ENCODE measurements around the gene HEG1.

Gene HEG1

GRCh38 chr3:125000661-125001060 lies 55.1 kb downstream of the HEG1 start:
- TF ChIP-seq CTCF (IDR thresholded peaks at IDR 0.05), result no peak
- peaks cover 0 to 3% of the 10 kb centered on the region in 2 experiments for H3K4me1 ChIP-seq (ENCODE audit: control insufficient read depth in 1 of 2, insufficient read depth in 1 of 2, low read depth in 1 of 2, low read length in 1 of 2)
- H3K36me3 ChIP-seq, result no peaks in the 10 kb centered on the region

GRCh38 chr3:124999897-125000435 lies 55.8 kb downstream of the HEG1 start:
- TF ChIP-seq CTCF (IDR thresholded peaks at IDR 0.05), result no peak
- H3K27me3 ChIP-seq, result no peaks in the 10 kb centered on the region
- peaks cover 0 to 5% of the 10 kb centered on the region in 2 experiments for H3K4me1 ChIP-seq (ENCODE audit: control insufficient read depth in 1 of 2, insufficient read depth in 1 of 2, low read depth in 1 of 2, low read length in 1 of 2)
- no peaks in the 10 kb centered on the region for H3K36me3 ChIP-seq
- no peaks in the 10 kb centered on the region for H3K9me3 ChIP-seq
- H3K4me3 ChIP-seq (ENCODE audit: low read depth in 1 of 2, low read length in 1 of 2), result no peak overlapping the region
- H3K27ac ChIP-seq, result no peak overlapping the region

More at GRCh38 chr3:125000661-125001060, 55.1 kb downstream of the HEG1 start:
- H3K27ac ChIP-seq, result no peak overlapping the region
- no peaks in the 10 kb centered on the region for H3K9me3 ChIP-seq
- H3K4me3 ChIP-seq (ENCODE audit: low read depth in 1 of 2, low read length in 1 of 2), result no peak overlapping the region
- H3K27me3 ChIP-seq, result no peaks in the 10 kb centered on the region

- Histone ChIP-seq H3K9me3 (no peaks in the 10 kb centered on the region), H3K27ac (no peak overlapping the region), H3K36me3 (no peaks in the 10 kb centered on the region), H3K4me3 (ENCODE audit: low read depth in 1 of 2, low read length in 1 of 2) (no peak overlapping the region), H3K4me1 (ENCODE audit: control insufficient read depth in 1 of 2, insufficient read depth in 1 of 2, low read depth in 1 of 2, low read length in 1 of 2) (peaks cover 0 to 5% of the 10 kb centered on the region in 2 experiments), H3K27me3 (no peaks in the 10 kb centered on the region)
- TF ChIP-seq CTCF (IDR thresholded peaks at IDR 0.05), result no peak
These were observed 56.5 kb downstream of the HEG1 start for GRCh38 chr3:124999317-124999716.

GRCh38 chr3:124998247-124998630 lies 57.6 kb downstream of the HEG1 start:
- H3K36me3 ChIP-seq, result no peaks in the 10 kb centered on the region

GRCh38 chr3:124997303-124998246 lies 58.2 kb downstream of the HEG1 start:
- H3K36me3 ChIP-seq, result no peaks in the 10 kb centered on the region

More at GRCh38 chr3:124998247-124998630, 57.6 kb downstream of the HEG1 start:
- Histone ChIP-seq H3K27me3 (no peaks in the 10 kb centered on the region), H3K27ac (no peak overlapping the region), H3K4me1 (ENCODE audit: control insufficient read depth in 1 of 2, insufficient read depth in 1 of 2, low read depth in 1 of 2, low read length in 1 of 2) (peaks cover 0 to 5% of the 10 kb centered on the region in 2 experiments), H3K4me3 (ENCODE audit: low read depth in 1 of 2, low read length in 1 of 2) (no peak overlapping the region), H3K9me3 (no peaks in the 10 kb centered on the region)
- no peak for TF ChIP-seq CTCF (IDR thresholded peaks at IDR 0.05)

More at GRCh38 chr3:124997303-124998246, 58.2 kb downstream of the HEG1 start:
- no peaks in the 10 kb centered on the region for H3K9me3 ChIP-seq
- no peak overlapping the region for H3K4me3 ChIP-seq (ENCODE audit: low read depth in 1 of 2, low read length in 1 of 2)
- no peak for TF ChIP-seq CTCF (IDR thresholded peaks at IDR 0.05)
- no peak overlapping the region for H3K27ac ChIP-seq
- H3K4me1 ChIP-seq (ENCODE audit: control insufficient read depth in 1 of 2, insufficient read depth in 1 of 2, low read depth in 1 of 2, low read length in 1 of 2), result peaks cover 0 to 5% of the 10 kb centered on the region in 2 experiments
- H3K27me3 ChIP-seq, result no peaks in the 10 kb centered on the region
